GM23248 (cell line): ENCODE results near the gene PEAK1. TPM values are rescaled to one million over a fixed set of nuclear protein-coding genes. Genes with fewer than 3 reads are reported as not detected.

Source experiments
- DNase-seq: peaks from one replicate; pipeline ENCODE4 v3.0.0-alpha.2; 2015
- H2AFZ ChIP-seq: fragments of 200-600 bp; sonication (generic); 2 replicates; pipeline ENCODE4 v1.6.1; 2016; ENCODE audit warnings: antibody characterized with exemption
- H3F3A ChIP-seq: fragments of 200-600 bp; sonication (generic); 2 replicates; pipeline ENCODE4 v1.6.1; 2016; ENCODE audit warnings: mild to moderate bottlenecking, antibody characterized with exemption, mixed run types; ENCODE audit not compliant: insufficient read depth
- H3K27ac ChIP-seq: fragments of 200-600 bp; sonication (generic); 2 replicates; pipeline ENCODE4 v1.5.1; 2016; ENCODE audit warnings: mild to moderate bottlenecking
- H3K27me3 ChIP-seq: fragments of 200-600 bp; sonication (generic); replicated peaks from 2 replicates; pipeline ENCODE4 v1.6.1; 2016; ENCODE audit warnings: mild to moderate bottlenecking; ENCODE audit not compliant: insufficient read depth
- H3K36me3 ChIP-seq: fragments of 200-600 bp; sonication (generic); 2 replicates; pipeline ENCODE4 v1.6.1; 2016; ENCODE audit warnings: low read depth, mild to moderate bottlenecking
- H3K4me1 ChIP-seq: fragments of 200-600 bp; sonication (generic); 2 replicates; pipeline ENCODE4 v1.6.1; 2016; ENCODE audit warnings: mild to moderate bottlenecking; ENCODE audit not compliant: insufficient read depth
- H3K4me2 ChIP-seq: fragments of 200-600 bp; sonication (generic); one replicate; pipeline ENCODE4 v1.6.1; 2016; ENCODE audit warnings: mild to moderate bottlenecking; ENCODE audit not compliant: unreplicated experiment
- H3K4me3 ChIP-seq: fragments of 200-600 bp; sonication (generic); 2 replicates; pipeline ENCODE4 v1.5.1; 2016; ENCODE audit warnings: mild to moderate bottlenecking
- H3K79me2 ChIP-seq: fragments of 200-600 bp; sonication (generic); 2 replicates; pipeline ENCODE4 v1.6.1; 2016; ENCODE audit warnings: mild to moderate bottlenecking; ENCODE audit not compliant: insufficient read depth
- H3K9ac ChIP-seq: fragments of 200-600 bp; sonication (generic); 2 replicates; pipeline ENCODE4 v1.6.1; 2016; ENCODE audit warnings: mild to moderate bottlenecking
- H3K9me2 ChIP-seq: fragments of 200-600 bp; sonication (generic); 2 replicates; pipeline ENCODE4 v1.6.1; 2016; ENCODE audit warnings: mixed run types, mild to moderate bottlenecking, moderate library complexity; ENCODE audit not compliant: insufficient read depth
- H3K9me3 ChIP-seq: fragments of 200-600 bp; sonication (generic); one replicate; pipeline ENCODE4 v1.6.1; 2017; ENCODE audit warnings: low read depth
- H4K20me1 ChIP-seq: fragments of 200-600 bp; sonication (generic); 2 replicates; pipeline ENCODE4 v1.6.0; 2016; ENCODE audit not compliant: insufficient read depth
- EZH2 ChIP-seq: fragments of 200-600 bp; sonication (generic); IDR thresholded peaks from 2 replicates; pipeline ENCODE4 v1.6.1; 2018; ENCODE audit warnings: antibody characterized with exemption, mild to moderate bottlenecking; ENCODE audit not compliant: insufficient read depth, poor library complexity, severe bottlenecking
- EZH2phosphoT487 ChIP-seq: fragments of 200-600 bp; sonication (generic); IDR thresholded peaks from 2 replicates; pipeline ENCODE4 v1.6.1; 2018; ENCODE audit warnings: antibody characterized with exemption, moderate library complexity, mild to moderate bottlenecking, low read depth; ENCODE audit not compliant: insufficient read depth
- WGBS, 2 experiments: methylation state at CpG; one replicate each; pipeline ENCODE4 v1.1.6; 2015 to 2017; ENCODE audit warnings: low lambda C conversion rate in 2 of 2, low coverage in 1 of 2; ENCODE audit errors: missing lambda C conversion rate in 2 of 2; 5-methylcytosine and 5-hydroxymethylcytosine counted together
- in situ Hi-C: fragments of 300-500 bp; cut with MboI; formaldehyde crosslinking; loops from 2 replicates; pipeline ENCODE4 v1.15.0; 2020
- polyA plus RNA-seq: library from polyadenylated mRNA; unstranded; fragments of >200 nt; fragmentation: Nextera tagmentation; extraction: Ambion mirVana; gene quantifications from 2 replicates; pipeline ENCODE4 v1.2.1, GENCODE V29; 2016
- total RNA-seq: library from RNA; depleted of rRNA; stranded (reverse); fragments of >200 nt; shearing (Covaris generic); gene quantifications from 2 replicates; pipeline ENCODE4 v1.2.3, GENCODE V29; 2014

The PEAK1 gene
- total and polyA plus RNA-seq, 2 experiments from 2014 or later: 22.4 to 74.5 TPM

GRCh38 chr15:77375133-77375532, 44.8 kb downstream of the PEAK1 start:
- H3K9me2 ChIP-seq: no peaks in the 10 kb centered on the region
- no peaks in the 10 kb centered on the region for H3K27me3 ChIP-seq
- no peak for TF ChIP-seq EZH2
- TF ChIP-seq EZH2phosphoT487: no peak
- no peak overlapping the region for H2AFZ ChIP-seq
- H3K9ac ChIP-seq: no peak overlapping the region
- H3F3A ChIP-seq: peaks cover 5% of the 10 kb centered on the region; the same call in 1 of the 2 replicates
- DNase-seq: no peak
- in situ Hi-C loops: no loop called here
- H3K9me3 ChIP-seq: no peaks in the 10 kb centered on the region
- no peaks in the 10 kb centered on the region for H3K36me3 ChIP-seq
- peaks cover 29% of the 10 kb centered on the region for H4K20me1 ChIP-seq
- WGBS, 2 experiments: 98 to 100% methylated on average over 1 of the region's 1 CpG
- no peak overlapping the region for H3K4me2 ChIP-seq
- H3K27ac ChIP-seq: no peak overlapping the region
- H3K79me2 ChIP-seq: peaks cover 100% of the 10 kb centered on the region
- H3K4me3 ChIP-seq: no peak overlapping the region
- H3K4me1 ChIP-seq: no peaks in the 10 kb centered on the region

GRCh38 chr15:77373441-77373840, 46.5 kb downstream of the PEAK1 start:
- DNase-seq: no peak
- Histone ChIP-seq H3K27ac (no peak overlapping the region), H3K4me2 (no peak overlapping the region), H3K4me3 (no peak overlapping the region), H3K9me3 (no peaks in the 10 kb centered on the region), H3K79me2 (peaks cover 100% of the 10 kb centered on the region), H4K20me1 (peaks cover 20% of the 10 kb centered on the region; the same call in 1 of the 2 replicates), H2AFZ (no peak overlapping the region), H3K36me3 (no peaks in the 10 kb centered on the region), H3F3A (no peaks in the 10 kb centered on the region), H3K4me1 (no peaks in the 10 kb centered on the region), H3K9me2 (no peaks in the 10 kb centered on the region), H3K27me3 (no peaks in the 10 kb centered on the region), H3K9ac (no peak overlapping the region)
- in situ Hi-C loops: no loop called here
- no peak for TF ChIP-seq EZH2
- TF ChIP-seq EZH2phosphoT487: no peak
- WGBS, 2 experiments: 74 to 76% methylated on average over 4 of the region's 4 CpGs

- Histone ChIP-seq H3K9me3 (no peaks in the 10 kb centered on the region), H3K4me1 (no peaks in the 10 kb centered on the region), H3K36me3 (no peaks in the 10 kb centered on the region), H3K27me3 (no peaks in the 10 kb centered on the region), H3K9me2 (no peaks in the 10 kb centered on the region), H3K79me2 (peaks cover 100% of the 10 kb centered on the region), H3K27ac (no peak overlapping the region), H3K4me2 (no peak overlapping the region), H3K4me3 (no peak overlapping the region), H2AFZ (no peak overlapping the region), H4K20me1 (peaks cover 28% of the 10 kb centered on the region; the same call in 1 of the 2 replicates), H3F3A (no peaks in the 10 kb centered on the region), H3K9ac (no peak overlapping the region)
- in situ Hi-C loops: no loop called here
- 86 to 89% methylated on average over 5 of the region's 5 CpGs for WGBS, 2 experiments
- TF ChIP-seq EZH2phosphoT487 (no peak), EZH2 (no peak)
- DNase-seq: no peak
Observed at GRCh38 chr15:77371850-77372563, 47.9 kb downstream of the PEAK1 start.

DNA sequence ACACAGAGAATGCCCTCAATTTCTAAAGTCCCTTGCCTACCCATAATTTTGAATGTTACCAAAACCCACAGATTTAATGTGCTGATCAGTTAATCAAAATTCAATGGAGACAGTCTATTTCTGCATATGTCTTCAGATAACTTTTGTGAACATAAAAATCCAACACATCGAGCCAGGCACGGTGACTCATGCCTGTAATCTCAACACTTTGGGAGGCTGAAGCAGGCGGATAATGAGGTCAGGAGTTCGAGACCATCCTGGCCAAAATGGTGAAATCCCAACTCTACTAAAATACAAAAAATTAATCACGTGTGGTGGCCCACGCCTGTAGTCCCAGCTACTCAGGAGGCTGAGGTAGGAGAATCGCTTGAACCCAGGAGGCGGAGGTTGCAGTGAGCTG, 49.3 kb downstream of the PEAK1 start:
- H3K4me2 ChIP-seq: no peak overlapping the region
- H3K27ac ChIP-seq: no peak overlapping the region
- in situ Hi-C loops: no loop called here
- H3K4me3 ChIP-seq: no peak overlapping the region
- 78 to 79% methylated on average over 8 of the region's 8 CpGs for WGBS, 2 experiments
- no peaks in the 10 kb centered on the region for H3F3A ChIP-seq
- no peaks in the 10 kb centered on the region for H3K9me3 ChIP-seq
- H3K36me3 ChIP-seq: no peaks in the 10 kb centered on the region
- H3K9me2 ChIP-seq: no peaks in the 10 kb centered on the region
- H3K4me1 ChIP-seq: no peaks in the 10 kb centered on the region
- peak; percentile 7 for DNase-seq
- TF ChIP-seq EZH2 (no peak), EZH2phosphoT487 (no peak)
- peaks cover 30% of the 10 kb centered on the region; the same call in 1 of the 2 replicates for H4K20me1 ChIP-seq
- H3K9ac ChIP-seq: no peak overlapping the region
- H2AFZ ChIP-seq: no peak overlapping the region
- peaks cover 100% of the 10 kb centered on the region for H3K79me2 ChIP-seq
- H3K27me3 ChIP-seq: no peaks in the 10 kb centered on the region
